Limb (tissue), 2 donors: ENCODE results near the gene PTH2.
"Not testable (repeated sequence)": the region's sequence is repeated elsewhere in the genome, so short reads cannot be mapped to it uniquely, and the experiment has no call there.

ENCODE experiments used
- DNase-seq, 2 donors: peaks; one replicate each; pipeline ENCODE4 v3.0.0-alpha.2; 2016; ENCODE audit errors: extremely low spot score in 2 of 2

Gene PTH2

GRCh38 chr19:49448432-49448786 lies 25.2 kb upstream of the PTH2 start:
- DNase-seq: no peak

GRCh38 chr19:49447485-49448431 lies 24.5 kb upstream of the PTH2 start:
- no peak for DNase-seq

- DNase-seq: no peak
Measured at GRCh38 chr19:49445997-49446396, 22.8 kb upstream of the PTH2 start.

- not testable (repeated sequence) for DNase-seq
Measured at GRCh38 chr19:49444100-49444700, 21.0 kb upstream of the PTH2 start.

GRCh38 chr19:49443366-49444099 lies 20.3 kb upstream of the PTH2 start:
- peak; percentile 97 to 98 for DNase-seq

GRCh38 chr19:49442771-49443365 lies 19.6 kb upstream of the PTH2 start:
- DNase-seq: peak; percentile 78 to 90

GRCh38 chr19:49442354-49442753 lies 19.1 kb upstream of the PTH2 start:
- DNase-seq: no peak

GRCh38 chr19:49441960-49442350 lies 18.7 kb upstream of the PTH2 start:
- no peak for DNase-seq

GRCh38 chr19:49441210-49441959 lies 18.1 kb upstream of the PTH2 start, which contains the start of gene SLC17A7:
Gene SLC17A7, minus strand, starts transcription at chr19:49441527. Its CDS starts 148 bp downstream, at chr19:49441379.
- DNase-seq: peak in 1 of 2 donors; percentile 64

- no peak for DNase-seq
Measured at GRCh38 chr19:49440439-49441209, 17.4 kb upstream of the PTH2 start.

- no peak for DNase-seq
Measured at GRCh38 chr19:49439836-49440235, 16.6 kb upstream of the PTH2 start.

- no peak for DNase-seq
Measured at GRCh38 chr19:49438261-49438660, 15.0 kb upstream of the PTH2 start.

- no peak for DNase-seq
Measured at GRCh38 chr19:49437231-49437630, 14.0 kb upstream of the PTH2 start.

- peak in 1 of 2 donors; percentile 64 for DNase-seq
Measured at GRCh38 chr19:49436381-49437017, 13.3 kb upstream of the PTH2 start.

GRCh38 chr19:49435670-49436069 lies 12.4 kb upstream of the PTH2 start:
- DNase-seq: no peak

GRCh38 chr19:49434907-49435583 lies 11.8 kb upstream of the PTH2 start:
- no peak for DNase-seq

- no peak for DNase-seq
Measured at GRCh38 chr19:49433240-49433901, 10.1 kb upstream of the PTH2 start.
